GM12878 (cell line): ENCODE data around the gene MAST4. TPM values are rescaled to one million over a fixed set of nuclear protein-coding genes. Genes with fewer than 3 reads are reported as not detected.
A peak's percentile ranks its signal among the peaks of the same experiment; 100 is the strongest.

Source experiments
- ATAC-seq: fragments of 200-7000 bp; cut with Tn5 transposase; 3 replicates; pipeline ENCODE4 v1.9.1; 2020; ENCODE audit warnings: mild to moderate bottlenecking, moderate library complexity
- Bru-seq: library from RNA; stranded (reverse); fragments of 400-500 nt; gene quantifications from one replicate; lab custom pipeline; 2021; lab: Mats Ljungman, UMichigan
- BruChase-seq, 2 experiments: library from RNA; stranded (reverse); fragments of 400-500 nt; gene quantifications; one replicate each; lab custom pipeline; 2021; lab: Mats Ljungman, UMichigan
- BruUV-seq: library from RNA; stranded (reverse); fragments of 400-500 nt; replicated peaks from 2 replicates; lab custom pipeline; 2021; lab: Mats Ljungman, UMichigan
- CTCF ChIA-PET: fragments of 300-600 bp; sonication (Branson Sonifier 250); formaldehyde crosslinking; extraction: SDS; loops from one replicate; lab custom pipeline; 2021; ENCODE audit warnings: inconsistent platforms; lab: Yijun Ruan, JAX
- POLR2A ChIA-PET: fragments of 350-600 bp; formaldehyde crosslinking; extraction: SDS; loops from one replicate; lab custom pipeline; 2021; ENCODE audit warnings: inconsistent platforms; lab: Charles Lee
- RAD21 ChIA-PET: fragments of 300-600 bp; sonication (Branson Sonifier 250); formaldehyde crosslinking; loops from one replicate; lab custom pipeline; 2023; ENCODE audit warnings: antibody characterized with exemption; ENCODE audit not compliant: unreplicated experiment; lab: Charles Lee
- SMC1A ChIA-PET: fragments of 300-600 bp; sonication (Branson Sonifier 250); formaldehyde crosslinking; loops from one replicate; lab custom pipeline; 2023; ENCODE audit not compliant: unreplicated experiment, uncharacterized antibody; lab: Charles Lee
- DNase-seq: peaks from one replicate; pipeline ENCODE4 v3.0.0-alpha.2; 2011; ENCODE audit warnings: low read depth, low spot score
- FAIRE-seq: peaks from 3 replicates; lab custom pipeline; 2011; peaks lifted over from hg19 to GRCh38; lab: Jason Lieb, UNC
- H2AFZ ChIP-seq: 2 replicates; pipeline ENCODE4 v1.6.0; 2011; ENCODE audit warnings: low read depth, low read length, control low read depth; ENCODE audit not compliant: control insufficient read depth
- H3K27ac ChIP-seq: 2 replicates; pipeline ENCODE4 v1.5.1; 2011; ENCODE audit warnings: control low read depth; ENCODE audit not compliant: control insufficient read depth, insufficient read depth
- H3K27me3 ChIP-seq, 2 experiments: replicated peaks in 1 of 2; 2 replicates each; pipeline versions ENCODE4 v1.6.0 to v1.6.1; 2011; ENCODE audit warnings: low read length in 1 of 2; ENCODE audit not compliant: control insufficient read depth in 2 of 2, insufficient read depth in 2 of 2
- H3K36me3 ChIP-seq, 2 experiments: 2 replicates each; pipeline ENCODE4 v1.5.1; 2011; ENCODE audit warnings: low read length in 1 of 2; ENCODE audit not compliant: control insufficient read depth in 2 of 2, insufficient read depth in 2 of 2
- H3K4me1 ChIP-seq: 2 replicates; pipeline ENCODE4 v1.6.1; 2011; ENCODE audit warnings: mild to moderate bottlenecking, low read length, moderate library complexity, mixed read lengths; ENCODE audit not compliant: control insufficient read depth, insufficient read depth
- H3K4me2 ChIP-seq: 2 replicates; pipeline ENCODE4 v1.6.0; 2011; ENCODE audit warnings: control low read depth; ENCODE audit not compliant: control insufficient read depth, insufficient read depth
- H3K4me3 ChIP-seq: fragments of 200-600 bp; sonication (generic); 2 replicates; pipeline ENCODE4 v1.5.1; 2016
- H3K79me2 ChIP-seq: 2 replicates; pipeline ENCODE4 v1.6.0; 2011; ENCODE audit warnings: low read length; ENCODE audit not compliant: control insufficient read depth, insufficient read depth
- H3K9ac ChIP-seq: 2 replicates; pipeline ENCODE4 v1.8.0; 2011; ENCODE audit warnings: low read length, control low read depth, mixed read lengths; ENCODE audit not compliant: control insufficient read depth, insufficient read depth
- H3K9me3 ChIP-seq: replicated peaks from 3 replicates; pipeline ENCODE4 v1.5.1; 2011; ENCODE audit warnings: mild to moderate bottlenecking, low read length; ENCODE audit not compliant: control insufficient read depth, insufficient read depth
- H4K20me1 ChIP-seq: 2 replicates; pipeline ENCODE4 v1.6.0; 2011; ENCODE audit not compliant: control insufficient read depth, insufficient read depth
- CREB1 ChIP-seq: IDR thresholded peaks from 2 replicates; pipeline ENCODE4 v1.6.1; 2012; ENCODE audit warnings: low read depth, mild to moderate bottlenecking, inconsistent platforms
- DPF2 ChIP-seq: fragments of 450-650 bp; IDR thresholded peaks from 2 replicates; pipeline ENCODE4 v1.6.1; 2017; ENCODE audit warnings: mild to moderate bottlenecking
- EZH2 ChIP-seq: IDR thresholded peaks from 2 replicates; pipeline ENCODE4 v1.6.1; 2012; ENCODE audit warnings: low read depth, mild to moderate bottlenecking, control low read depth, inconsistent platforms, low read length, borderline replicate concordance; ENCODE audit not compliant: control insufficient read depth
- GATAD2B ChIP-seq: fragments of 450-650 bp; conservative IDR thresholded peaks from 2 replicates; pipeline ENCODE4 v1.6.1; 2017; ENCODE audit warnings: low read depth, mild to moderate bottlenecking, moderate library complexity
- NBN ChIP-seq: fragments of 450-650 bp; IDR thresholded peaks from 2 replicates; pipeline ENCODE4 v1.6.1; 2016
- NFYA ChIP-seq: IDR thresholded peaks from 2 replicates; pipeline ENCODE4 v1.6.1; 2011; ENCODE audit warnings: low read depth, mild to moderate bottlenecking, low read length, improper control_type of control experiment, borderline replicate concordance
- NFYB ChIP-seq: IDR thresholded peaks from 2 replicates; pipeline ENCODE4 v1.6.1; 2011; ENCODE audit warnings: low read depth, mild to moderate bottlenecking, low read length, improper control_type of control experiment, moderate library complexity; ENCODE audit not compliant: insufficient read depth
- RBBP5 ChIP-seq: fragments of 200-600 bp; sonication (generic); conservative IDR thresholded peaks from 2 replicates; pipeline ENCODE4 v1.6.1; 2016
- SMAD1 ChIP-seq: fragments of 450-650 bp; IDR thresholded peaks from 2 replicates; pipeline ENCODE4 v1.6.1; 2018; ENCODE audit warnings: mild to moderate bottlenecking, low read depth; ENCODE audit not compliant: partially characterized antibody
- SREBF2 ChIP-seq: IDR thresholded peaks from 2 replicates; pipeline ENCODE4 v1.6.1; 2012; ENCODE audit warnings: mild to moderate bottlenecking, low read length
- SRF ChIP-seq, 2 experiments: IDR thresholded peaks; 2 replicates each; pipeline ENCODE4 v1.6.1; 2011; ENCODE audit warnings: low read depth in 2 of 2, low read length in 2 of 2, mild to moderate bottlenecking in 1 of 2, moderate library complexity in 1 of 2
- TBL1XR1 ChIP-seq: IDR thresholded peaks from 2 replicates; pipeline ENCODE4 v1.6.1; 2012; ENCODE audit warnings: low read depth, low read length, improper control_type of control experiment
- WGBS: methylation state at CpG from one replicate; pipeline ENCODE4 v1.1.6; 2016; ENCODE audit warnings: low lambda C conversion rate; ENCODE audit not compliant: insufficient replicate concordance, insufficient coverage; ENCODE audit errors: missing lambda C conversion rate; 5-methylcytosine and 5-hydroxymethylcytosine counted together
- in situ Hi-C: fragments of 300-500 bp; cut with MboI; formaldehyde crosslinking; loops from 9 replicates; pipeline ENCODE4 v1.14.3; 2018; ENCODE audit warnings: mixed read lengths
- intact Hi-C: fragments of 100-400 bp; cut with micrococcal nuclease; formaldehyde crosslinking; loops from one replicate; pipeline ENCODE4 v1.14.2; 2022; ENCODE audit not compliant: unreplicated experiment
- long read RNA-seq, 2 experiments: library from polyadenylated mRNA; unstranded; transcript quantifications; one replicate each; pipeline ENCODE4 v2.0.0, GENCODE V29; 2019 to 2020
- polyA minus RNA-seq, 3 experiments: library from RNA; depleted of rRNA, polyadenylated mRNA; stranded (reverse); fragments of >200 nt; gene quantifications; 2 replicates each; pipeline ENCODE4 v1.2.3, GENCODE V29; 2011
- polyA plus RNA-seq, 11 experiments: library from polyadenylated mRNA; depleted of rRNA in 4 of 11; unstranded in 6 of 11; stranded (reverse) in 5 of 11; fragments of >200 nt; fragmentation: Nextera tagmentation in 4 of 11; fragmentation: Illumina TruSeq in 1 of 11; extraction: Ambion mirVana in 4 of 11; extraction: Trizol in 1 of 11; gene quantifications; 1 replicate in 1 of 11; 2 replicates in 10 of 11; pipeline versions ENCODE4 v1.2.1 to v1.2.3, GENCODE V29; 2011 to 2016; ENCODE audit warnings: inconsistent platforms in 2 of 11, missing spikeins in 2 of 11, low read depth in 1 of 11
- total RNA-seq, 4 experiments: library from RNA; depleted of rRNA in 3 of 4; stranded (reverse); fragments of >200 nt in 3 of 4; fragmentation: Illumina TruSeq in 1 of 4; extraction: Trizol in 1 of 4; gene quantifications; 2 replicates each; pipeline versions ENCODE4 v1.2.1 to v1.2.3, GENCODE V29; 2013 to 2021
- TF ChIP-seq, protein P1 (sequence below): fragments of 450-650 bp; formaldehyde crosslinking; IDR thresholded peaks from 2 replicates; pipeline ENCODE4 v1.4.0; 2022; ENCODE audit warnings: mild to moderate bottlenecking, moderate library complexity
- TF ChIP-seq, protein P2 (sequence below): IDR thresholded peaks from 2 replicates; pipeline ENCODE4 v1.6.1; 2012; ENCODE audit warnings: low read depth, low read length, improper control_type of control experiment
- TF ChIP-seq, protein P3 (sequence below): IDR thresholded peaks from 2 replicates; pipeline ENCODE4 v1.6.1; 2011; ENCODE audit warnings: low read depth, low read length, improper control_type of control experiment, borderline replicate concordance

Gene MAST4
- total RNA-seq (2013; cell fraction: nucleolus; rRNA removed): 0.50 TPM in 1 of 2 replicates, not detected in the other
- 0.82 and 1.3 TPM in 2 replicates for total RNA-seq (2014; rRNA removed)
- 0.09 and 0.51 TPM in 2 replicates for total RNA-seq (2014; rRNA removed; fragmentation: Illumina TruSeq; extraction: Trizol)
- 0.72 and 1.0 TPM in 2 replicates for total RNA-seq (2021)
- 0.16 TPM for polyA plus RNA-seq (2011; ENCODE audit: low read depth)
- not detected in 2 replicates for polyA plus RNA-seq (2011; rRNA removed)
- 0.03 and 0.21 TPM in 2 replicates for polyA plus RNA-seq (2011; cell fraction: cytosol; rRNA removed)
- 0.03 and 0.04 TPM in 2 replicates for polyA plus RNA-seq (2011; cell fraction: nucleus; rRNA removed)
- polyA plus RNA-seq (2012): 0.47 and 0.66 TPM in 2 replicates
- 0.16 and 0.19 TPM in 2 replicates for polyA plus RNA-seq (2014; fragmentation: Illumina TruSeq; extraction: Trizol)
- polyA plus RNA-seq (2014; fragmentation: Nextera tagmentation; extraction: Ambion mirVana): under 1 TPM; 0.02 to 0.11 TPM
- 0.13 and 0.29 TPM in 2 replicates for polyA plus RNA-seq (2014; rRNA removed)
- polyA plus RNA-seq (2016; fragmentation: Nextera tagmentation; extraction: Ambion mirVana): 1 to 10 TPM in 1 of 2 experiments, under 1 TPM in 1; 0.62 to 1.6 TPM
- 0.37 TPM in 1 of 2 replicates, not detected in the other for polyA minus RNA-seq (2011; rRNA and poly(A)+ RNA removed)
- polyA minus RNA-seq (2011; cell fraction: cytosol; rRNA and poly(A)+ RNA removed): not detected in 2 replicates
- polyA minus RNA-seq (2011; cell fraction: nucleus; rRNA and poly(A)+ RNA removed): 0.60 and 0.67 TPM in 2 replicates
- Bru-seq, nascent RNA: percentile 17 among the genes with signal in this experiment
- percentile 15 among the genes with signal in this experiment for BruChase-seq, experiment 1, labeled RNA remaining after a 6-hour chase
- BruChase-seq, experiment 2, labeled RNA remaining after a 2-hour chase: percentile 15 among the genes with signal in this experiment
- long read RNA-seq, experiment 1, partial matches to known transcripts: 0 of 1 reads
- long read RNA-seq, experiment 1, other reads (novel, unspliced or antisense): 1 of 1 reads
- long read RNA-seq, experiment 2: 0 reads

DNA sequence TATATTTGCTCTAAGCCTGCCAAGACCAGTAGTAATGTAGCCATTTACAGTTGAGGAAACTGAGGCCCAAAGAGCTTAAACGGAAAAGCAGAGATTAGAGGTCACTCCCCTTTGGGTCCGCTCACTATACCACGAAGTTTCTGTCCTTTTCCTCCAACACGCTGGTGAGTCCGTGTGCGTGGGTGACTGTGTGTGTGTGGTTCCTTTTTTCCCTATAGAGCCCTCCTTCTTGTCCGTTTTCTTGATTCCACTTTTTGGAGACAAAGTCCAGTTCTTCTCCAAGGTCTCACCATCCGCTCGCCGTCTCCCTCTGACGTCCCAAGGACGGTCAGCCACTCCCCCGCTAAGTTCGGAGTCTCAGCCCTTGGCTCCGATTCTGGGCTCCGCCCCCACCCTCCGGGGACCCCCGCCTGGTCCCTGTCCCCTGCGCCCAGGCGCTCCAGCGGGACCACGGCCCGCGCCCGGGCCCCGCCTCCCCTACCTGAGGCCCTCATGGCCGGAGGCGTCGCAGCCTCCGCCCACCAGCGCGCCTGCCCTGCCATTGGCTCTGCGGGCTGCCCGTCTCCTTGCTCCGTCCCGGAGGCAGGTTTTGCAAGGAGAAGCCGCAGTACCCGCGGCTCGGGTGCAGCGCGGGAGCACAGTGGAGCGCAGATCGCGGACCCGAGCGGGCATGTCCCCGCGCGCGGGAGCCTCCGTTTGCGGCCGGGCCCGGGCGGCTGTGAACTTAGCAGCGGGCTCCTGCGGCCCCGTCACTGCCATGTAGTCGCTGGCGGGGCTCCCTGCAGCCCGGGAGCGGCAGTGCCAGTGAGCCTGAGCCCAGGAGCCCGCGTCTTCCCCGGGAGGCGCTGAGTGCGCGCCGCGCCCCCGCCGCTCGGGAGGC, at the start of gene MAST4:
Gene MAST4 (plus strand): TSS at position 638 of the 880 bp plus-strand sequence. CDS start 263 bp downstream, outside the sequence.
- intact Hi-C loops: no loop called here
- Histone ChIP-seq H3K27ac (no peak within 1 kb of the TSS), H3K4me2 (peak within 1 kb of the TSS; percentile 92), H3K4me1 (peaks cover 9% of the 10 kb centered on the region; the same call in 1 of the 2 replicates), H3K27me3 (peaks cover 7 to 12% of the 10 kb centered on the region in 2 experiments), H4K20me1 (no peaks in the 10 kb centered on the region), H3K9me3 (no peaks in the 10 kb centered on the region), H3K36me3 (no peaks in the 10 kb centered on the region), H3K79me2 (no peaks in the 10 kb centered on the region), H2AFZ (peak within 1 kb of the TSS; percentile 57), H3K9ac (peak within 1 kb of the TSS; percentile 45; the same call in 1 of the 2 replicates), H3K4me3 (peak within 1 kb of the TSS; percentile 75)
- SMC1A ChIA-PET: interaction anchor here (0.5 to 1.1 kb wide), 3 partner anchors 18 to 81 kb away, joined by 3 to 4 read pairs (median 3); no protein-coding TSS in a partner anchor
- RAD21 ChIA-PET: no interaction called here
- CTCF ChIA-PET: no interaction called here
- POLR2A ChIA-PET: no interaction called here
- ATAC-seq (peak; percentile 99), DNase-seq (no peak), FAIRE-seq (no peak)
- WGBS: 4% methylated on average over 55 of the region's 74 CpGs
- no TSS peak for BruUV-seq
- in situ Hi-C loops: no loop called here
- TF ChIP-seq SRF (IDR thresholded peaks at IDR 0.05; ENCODE audit: low read depth in 2 of 2, low read length in 2 of 2) (no peak), TBL1XR1 (no peak), GATAD2B (0 out of 2 replicates have a peak, but pooled peaks have one; percentile 33), EZH2 (no peak), NFYA (no peak), RBBP5 (no peak), DPF2 (peak; percentile 78), SMAD1 (no peak), SREBF2 (no peak), CREB1 (peak; percentile 52; the same call in 1 of the 2 replicates), NFYB (peak; percentile 80), NBN (no peak)
- TF ChIP-seq, protein P1, sequence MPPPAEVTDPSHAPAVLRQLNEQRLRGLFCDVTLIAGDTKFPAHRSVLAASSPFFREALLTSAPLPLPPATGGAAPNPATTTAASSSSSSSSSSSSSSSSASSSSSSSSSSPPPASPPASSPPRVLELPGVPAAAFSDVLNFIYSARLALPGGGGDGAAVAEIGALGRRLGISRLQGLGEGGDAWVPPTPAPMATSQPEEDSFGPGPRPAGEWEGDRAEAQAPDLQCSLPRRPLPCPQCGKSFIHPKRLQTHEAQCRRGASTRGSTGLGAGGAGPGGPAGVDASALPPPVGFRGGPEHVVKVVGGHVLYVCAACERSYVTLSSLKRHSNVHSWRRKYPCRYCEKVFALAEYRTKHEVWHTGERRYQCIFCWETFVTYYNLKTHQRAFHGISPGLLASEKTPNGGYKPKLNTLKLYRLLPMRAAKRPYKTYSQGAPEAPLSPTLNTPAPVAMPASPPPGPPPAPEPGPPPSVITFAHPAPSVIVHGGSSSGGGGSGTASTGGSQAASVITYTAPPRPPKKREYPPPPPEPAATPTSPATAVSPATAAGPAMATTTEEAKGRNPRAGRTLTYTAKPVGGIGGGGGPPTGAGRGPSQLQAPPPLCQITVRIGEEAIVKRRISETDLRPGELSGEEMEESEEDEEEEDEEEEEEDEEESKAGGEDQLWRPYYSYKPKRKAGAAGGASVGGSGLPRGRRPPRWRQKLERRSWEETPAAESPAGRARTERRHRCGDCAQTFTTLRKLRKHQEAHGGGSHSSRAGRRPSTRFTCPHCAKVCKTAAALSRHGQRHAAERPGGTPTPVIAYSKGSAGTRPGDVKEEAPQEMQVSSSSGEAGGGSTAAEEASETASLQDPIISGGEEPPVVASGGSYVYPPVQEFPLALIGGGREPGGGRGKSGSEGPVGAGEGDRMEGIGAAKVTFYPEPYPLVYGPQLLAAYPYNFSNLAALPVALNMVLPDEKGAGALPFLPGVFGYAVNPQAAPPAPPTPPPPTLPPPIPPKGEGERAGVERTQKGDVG (CRISPR knock-in tag): no peak
- TF ChIP-seq, protein P2, sequence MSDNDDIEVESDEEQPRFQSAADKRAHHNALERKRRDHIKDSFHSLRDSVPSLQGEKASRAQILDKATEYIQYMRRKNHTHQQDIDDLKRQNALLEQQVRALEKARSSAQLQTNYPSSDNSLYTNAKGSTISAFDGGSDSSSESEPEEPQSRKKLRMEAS: no peak
- TF ChIP-seq, protein P3, sequence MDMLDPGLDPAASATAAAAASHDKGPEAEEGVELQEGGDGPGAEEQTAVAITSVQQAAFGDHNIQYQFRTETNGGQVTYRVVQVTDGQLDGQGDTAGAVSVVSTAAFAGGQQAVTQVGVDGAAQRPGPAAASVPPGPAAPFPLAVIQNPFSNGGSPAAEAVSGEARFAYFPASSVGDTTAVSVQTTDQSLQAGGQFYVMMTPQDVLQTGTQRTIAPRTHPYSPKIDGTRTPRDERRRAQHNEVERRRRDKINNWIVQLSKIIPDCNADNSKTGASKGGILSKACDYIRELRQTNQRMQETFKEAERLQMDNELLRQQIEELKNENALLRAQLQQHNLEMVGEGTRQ: no peak
